K562 (cell line): ENCODE results near the gene ARHGEF33. TPM values are rescaled to one million over a fixed set of nuclear protein-coding genes. Genes with fewer than 3 reads are reported as not detected.

ENCODE experiments used
- ATAC-seq: fragments of 200-7000 bp; cut with Tn5 transposase; 3 replicates; pipeline ENCODE4 v1.9.1; 2020; ENCODE audit warnings: moderate library complexity
- BruUV-seq: library from RNA; stranded (reverse); fragments of 400-500 nt; replicated peaks from 2 replicates; lab custom pipeline; 2021; lab: Mats Ljungman, UMichigan
- CTCF ChIA-PET: fragments of 300-600 bp; formaldehyde crosslinking; extraction: SDS; loops from one replicate; lab custom pipeline; 2021; ENCODE audit warnings: low intra/inter-chr PET ratio; lab: Yijun Ruan, JAX
- POLR2A ChIA-PET: fragments of 300-600, 350-650 bp; sonication (Branson Sonifier 250); formaldehyde crosslinking; extraction: SDS; loops from one replicate; lab custom pipeline; 2021; ENCODE audit warnings: antibody characterized with exemption, inconsistent platforms; lab: Yijun Ruan, JAX
- DNase-seq, 4 experiments: peaks; one replicate each; pipeline versions ENCODE4 v3.0.0 to v3.0.0-alpha.2; 2011 to 2018; ENCODE audit warnings: low spot score in 3 of 4, mixed read lengths in 3 of 4; ENCODE audit errors: extremely low read depth in 1 of 4
- FAIRE-seq: peaks from 2 replicates; lab custom pipeline; 2011; peaks lifted over from hg19 to GRCh38; lab: Jason Lieb, UNC
- H2AFZ ChIP-seq: 2 replicates; pipeline ENCODE4 v1.6.0; 2011; ENCODE audit warnings: low read depth, low read length, control low read depth, inconsistent platforms
- H3K27ac ChIP-seq: fragments of 200-600 bp; 3 replicates; pipeline ENCODE4 v1.8.0; 2011; ENCODE audit warnings: low read depth, mild to moderate bottlenecking, control low read depth, inconsistent platforms, low read length, moderate library complexity, mixed read lengths; ENCODE audit errors: extremely low read depth
- H3K27me3 ChIP-seq, 2 experiments: fragments of 300-600 bp in 1 of 2; 2 replicates in 1 of 2; 3 replicates in 1 of 2; pipeline versions ENCODE4 v1.6.0 to v1.8.0; 2011; ENCODE audit warnings: inconsistent platforms in 2 of 2, low read length in 2 of 2, mild to moderate bottlenecking in 1 of 2, mixed read lengths in 1 of 2, moderate library complexity in 1 of 2; ENCODE audit not compliant: control insufficient read depth in 2 of 2, insufficient read depth in 2 of 2
- H3K36me3 ChIP-seq: fragments of 300-600 bp; 3 replicates; pipeline ENCODE4 v1.8.0; 2011; ENCODE audit warnings: mild to moderate bottlenecking, low read length, inconsistent platforms; ENCODE audit not compliant: control insufficient read depth, insufficient read depth
- H3K4me1 ChIP-seq, 2 experiments: fragments of 200-600 bp in 1 of 2; replicated peaks in 1 of 2; 2 replicates in 1 of 2; 3 replicates in 1 of 2; pipeline versions ENCODE4 v1.5.1 to v1.8.0; 2011; ENCODE audit warnings: inconsistent platforms in 2 of 2, low read length in 2 of 2, mild to moderate bottlenecking in 1 of 2, mixed read lengths in 1 of 2, moderate library complexity in 1 of 2; ENCODE audit not compliant: control insufficient read depth in 2 of 2, insufficient read depth in 2 of 2
- H3K4me2 ChIP-seq: 2 replicates; pipeline ENCODE4 v1.6.1; 2011; ENCODE audit warnings: low read length, control low read depth, inconsistent platforms, mixed read lengths; ENCODE audit not compliant: insufficient read depth
- H3K4me3 ChIP-seq: fragments of 200-600 bp; sonication (generic), shearing (Covaris generic); 2 replicates; pipeline ENCODE4 v1.5.1; 2016; ENCODE audit warnings: control low read depth, inconsistent platforms
- H3K79me2 ChIP-seq: fragments of 200-600 bp; 3 replicates; pipeline ENCODE4 v1.8.0; 2011; ENCODE audit warnings: low read length, inconsistent platforms; ENCODE audit not compliant: control insufficient read depth, insufficient read depth
- H3K9ac ChIP-seq, 2 experiments: 2 replicates each; pipeline versions ENCODE4 v1.6.0 to v1.6.1; 2011; ENCODE audit warnings: low read depth in 2 of 2, low read length in 2 of 2, control low read depth in 1 of 2, inconsistent platforms in 1 of 2, mild to moderate bottlenecking in 1 of 2, mixed read lengths in 1 of 2; ENCODE audit not compliant: insufficient read depth in 1 of 2
- H3K9me1 ChIP-seq: one replicate; pipeline ENCODE4 v1.6.0; 2011; ENCODE audit warnings: inconsistent platforms, mild to moderate bottlenecking, low read length, moderate library complexity; ENCODE audit not compliant: control insufficient read depth, insufficient read depth
- H3K9me3 ChIP-seq: replicated peaks from 2 replicates; pipeline ENCODE4 v1.5.1; 2011; ENCODE audit warnings: low read depth, low read length, inconsistent platforms; ENCODE audit not compliant: control insufficient read depth, insufficient read depth
- H4K20me1 ChIP-seq: replicated peaks from 2 replicates; pipeline ENCODE4 v1.6.1; 2011; ENCODE audit warnings: low read length, inconsistent platforms, mixed read lengths; ENCODE audit not compliant: control insufficient read depth, insufficient read depth
- ATF7 ChIP-seq: fragments of 450-650 bp; IDR thresholded peaks from 2 replicates; pipeline ENCODE4 v1.7.1; 2014; ENCODE audit warnings: mild to moderate bottlenecking, moderate library complexity
- COPS2 ChIP-seq: fragments of 450-650 bp; conservative IDR thresholded peaks from 2 replicates; pipeline ENCODE4 v1.6.1; 2016; ENCODE audit warnings: mild to moderate bottlenecking, moderate library complexity
- HNRNPH1 ChIP-seq: fragments of 200-400 bp; formaldehyde crosslinking; optimal IDR thresholded peaks from 2 replicates; pipeline ENCODE3; 2017; ENCODE audit warnings: low read depth, mild to moderate bottlenecking, low read length, moderate library complexity
- NEUROD1 ChIP-seq: fragments of 150-350 bp; IDR thresholded peaks from 2 replicates; pipeline ENCODE4 v1.6.1; 2014; ENCODE audit warnings: borderline replicate concordance, low read length, low read depth; ENCODE audit not compliant: partially characterized antibody
- POLR3G ChIP-seq: IDR thresholded peaks from 2 replicates; pipeline ENCODE4 v1.6.1; 2011; ENCODE audit not compliant: insufficient read length, insufficient replicate concordance; ENCODE audit errors: extremely low read depth
- SUPT5H ChIP-seq: fragments of 450-650 bp; IDR thresholded peaks from 2 replicates; pipeline ENCODE4 v1.6.1; 2016
- ZFP1 ChIP-seq: fragments of 450-650 bp; formaldehyde crosslinking; IDR thresholded peaks from 2 replicates; pipeline ENCODE4 v1.4.0; 2020; ENCODE audit warnings: mild to moderate bottlenecking, mixed read lengths
- ZNF134 ChIP-seq: fragments of 250-450 bp; sonication (Bioruptor Pico); conservative IDR thresholded peaks from 2 replicates; pipeline ENCODE4 v1.4.0; 2020
- ZNF655 ChIP-seq: fragments of 250-450 bp; sonication (Bioruptor Pico); IDR thresholded peaks from 2 replicates; pipeline ENCODE4 v1.5.0; 2021
- ZNF766 ChIP-seq: fragments of 200-800 bp; sonication (Bioruptor generic); conservative IDR thresholded peaks from 2 replicates; pipeline ENCODE4 v1.6.1; 2016; ENCODE audit warnings: missing genetic modification characterization, missing compliant biosample characterization
- in situ Hi-C: fragments of 300-500 bp; cut with MboI; formaldehyde crosslinking; loops from 4 replicates; pipeline ENCODE4 v1.15.0; 2018; ENCODE audit warnings: inconsistent platforms, mixed read lengths
- intact Hi-C: fragments of 100-400 bp; cut with micrococcal nuclease; formaldehyde crosslinking; loops from 2 replicates; pipeline ENCODE4 v1.14.2; 2022
- polyA plus RNA-seq, 8 experiments: library from polyadenylated mRNA; depleted of rRNA in 4 of 8; stranded (reverse) in 5 of 8; unstranded in 3 of 8; fragments of >200 nt; fragmentation: Nextera tagmentation in 2 of 8; fragmentation: Illumina TruSeq in 1 of 8; extraction: Ambion mirVana in 2 of 8; extraction: Trizol in 1 of 8; gene quantifications; 2 replicates each; pipeline versions ENCODE4 v1.2.1 to v1.2.3, GENCODE V29; 2011 to 2014; ENCODE audit warnings: inconsistent platforms in 1 of 8, missing spikeins in 1 of 8
- total RNA-seq, 7 experiments: library from RNA; depleted of rRNA in 6 of 7; stranded (reverse); fragments of >200 nt in 6 of 7; fragmentation: Illumina TruSeq in 2 of 7; extraction: Trizol in 2 of 7; gene quantifications; 2 replicates each; pipeline versions ENCODE4 v1.2.1 to v1.2.3, GENCODE V29; 2011 to 2021; ENCODE audit warnings: low replicate concordance in 1 of 7
- TF ChIP-seq, protein P1 (sequence below): sonication (generic); formaldehyde crosslinking; IDR thresholded peaks from 2 replicates; pipeline ENCODE4 v1.4.0; 2020; ENCODE audit warnings: mild to moderate bottlenecking, missing genetic modification reagents

The ARHGEF33 gene
- total and polyA plus RNA-seq, 9 of the 15 experiments (the other 6 are each of a cell fraction or from before 2014, with no cell fraction given), result 0.01 to 0.08 (median 0.03) TPM; not detected in 5

DNA sequence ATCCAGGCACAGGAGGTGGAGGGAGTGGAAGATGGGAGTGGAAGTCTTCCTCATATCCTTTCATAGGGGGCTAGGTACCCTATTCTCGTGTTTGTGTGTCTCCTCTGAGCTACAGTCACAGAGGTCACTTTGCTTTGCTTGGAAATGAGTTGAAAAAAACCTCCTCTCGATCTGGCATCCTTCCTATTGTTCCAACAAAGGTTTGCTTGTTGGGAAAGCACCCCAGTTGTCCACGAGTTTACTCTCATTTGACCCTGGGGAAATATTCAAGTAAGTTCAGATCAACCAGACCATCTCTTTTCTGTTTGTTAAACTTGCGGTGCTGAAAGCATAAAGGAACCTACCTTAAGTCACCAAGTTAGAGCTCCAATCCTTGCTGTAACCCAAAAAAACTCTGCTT is 59.3 kb downstream of the ARHGEF33 start (continued):
- TF ChIP-seq NEUROD1 (no peak), SUPT5H (no peak), ZNF655 (CRISPR knock-in tag) (no peak), ATF7 (no peak), POLR3G (no peak), HNRNPH1 (no peak), ZNF766 (CRISPR knock-in tag) (no peak)

- ATAC-seq (no peak), FAIRE-seq (no peak), DNase-seq (no peak)
- Histone ChIP-seq H3K4me2 (no peak overlapping the region), H3K79me2 (no peaks in the 10 kb centered on the region), H3K9me3 (no peaks in the 10 kb centered on the region), H3K9me1 (no peaks in the 10 kb centered on the region), H3K27me3 (peaks cover 0 to 3% of the 10 kb centered on the region in 2 experiments; a peak in 3 of 5 replicates), H2AFZ (no peak overlapping the region), H3K4me1 (0 out of 5 replicates have a peak, but pooled peaks cover 0 to 3% of the 10 kb centered on the region in 2 experiments), H4K20me1 (no peaks in the 10 kb centered on the region), H3K4me3 (no peak overlapping the region), H3K36me3 (no peaks in the 10 kb centered on the region), H3K9ac (no peak overlapping the region), H3K27ac (no peak overlapping the region)
- intact Hi-C loops (no loop called here), in situ Hi-C loops (no loop called here)
- ChIA-PET POLR2A (no interaction called here), CTCF (no interaction called here)
- TF ChIP-seq ZFP1 (CRISPR knock-in tag), result no peak
- TF ChIP-seq, protein P1, sequence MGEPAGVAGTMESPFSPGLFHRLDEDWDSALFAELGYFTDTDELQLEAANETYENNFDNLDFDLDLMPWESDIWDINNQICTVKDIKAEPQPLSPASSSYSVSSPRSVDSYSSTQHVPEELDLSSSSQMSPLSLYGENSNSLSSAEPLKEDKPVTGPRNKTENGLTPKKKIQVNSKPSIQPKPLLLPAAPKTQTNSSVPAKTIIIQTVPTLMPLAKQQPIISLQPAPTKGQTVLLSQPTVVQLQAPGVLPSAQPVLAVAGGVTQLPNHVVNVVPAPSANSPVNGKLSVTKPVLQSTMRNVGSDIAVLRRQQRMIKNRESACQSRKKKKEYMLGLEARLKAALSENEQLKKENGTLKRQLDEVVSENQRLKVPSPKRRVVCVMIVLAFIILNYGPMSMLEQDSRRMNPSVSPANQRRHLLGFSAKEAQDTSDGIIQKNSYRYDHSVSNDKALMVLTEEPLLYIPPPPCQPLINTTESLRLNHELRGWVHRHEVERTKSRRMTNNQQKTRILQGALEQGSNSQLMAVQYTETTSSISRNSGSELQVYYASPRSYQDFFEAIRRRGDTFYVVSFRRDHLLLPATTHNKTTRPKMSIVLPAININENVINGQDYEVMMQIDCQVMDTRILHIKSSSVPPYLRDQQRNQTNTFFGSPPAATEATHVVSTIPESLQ (CRISPR knock-in tag), result no peak
- no peak for TF ChIP-seq COPS2
- TF ChIP-seq ZNF134, result no peak
- no TSS peak for BruUV-seq
Observed at GRCh38 chr2:38951766-38952165, 62.1 kb downstream of the ARHGEF33 start.
